HepG2 (cell line): ENCODE measurements around the gene SHLD3. TPM values are rescaled to one million over a fixed set of nuclear protein-coding genes. Genes with fewer than 3 reads are reported as not detected.

ENCODE experiments used
- ATAC-seq: fragments of 200-7000 bp; cut with Tn5 transposase; 3 replicates; pipeline ENCODE4 v1.9.1; 2020; ENCODE audit warnings: mild to moderate bottlenecking, moderate library complexity
- Bru-seq: library from RNA; stranded (reverse); fragments of 400-500 nt; gene quantifications from one replicate; lab custom pipeline; 2021; lab: Mats Ljungman, UMichigan
- BruChase-seq, 2 experiments: library from RNA; stranded (reverse); fragments of 400-500 nt; gene quantifications; one replicate each; lab custom pipeline; 2021; lab: Mats Ljungman, UMichigan
- BruUV-seq: library from RNA; stranded (reverse); fragments of 400-500 nt; replicated peaks from 2 replicates; lab custom pipeline; 2021; lab: Mats Ljungman, UMichigan
- CTCF ChIA-PET: fragments of 300-600 bp; formaldehyde crosslinking; extraction: SDS; loops from one replicate; lab custom pipeline; 2021; ENCODE audit warnings: low total read pairs, inconsistent platforms, low intra/inter-chr PET ratio; lab: Yijun Ruan, JAX
- POLR2A ChIA-PET: fragments of 350-600 bp; sonication (Branson Sonifier 250); formaldehyde crosslinking; loops from one replicate; lab custom pipeline; 2020; ENCODE audit warnings: antibody characterized with exemption, inconsistent platforms; lab: Yijun Ruan, JAX
- DNase-seq: peaks from one replicate; pipeline ENCODE4 v3.0.0-alpha.2; 2015; ENCODE audit warnings: low spot score
- FAIRE-seq: peaks from 3 replicates; lab custom pipeline; 2011; peaks lifted over from hg19 to GRCh38; lab: Jason Lieb, UNC
- H2AFZ ChIP-seq: one replicate; pipeline ENCODE4 v1.6.1; 2011; ENCODE audit warnings: low read length, inconsistent platforms
- H3K27ac ChIP-seq: fragments of 300-600 bp; 3 replicates; pipeline ENCODE4 v1.8.0; 2011; ENCODE audit warnings: mixed run types, mild to moderate bottlenecking, mixed read lengths, low read length, inconsistent platforms; ENCODE audit not compliant: insufficient read depth; ENCODE audit errors: extremely low read length
- H3K27me3 ChIP-seq, 2 experiments: fragments of 200-600 bp in 1 of 2; 2 replicates in 1 of 2; 3 replicates in 1 of 2; pipeline versions ENCODE4 v1.6.0 to v1.8.0; 2011; ENCODE audit warnings: low read length in 2 of 2, mild to moderate bottlenecking in 2 of 2, moderate library complexity in 2 of 2, inconsistent platforms in 1 of 2; ENCODE audit not compliant: insufficient read depth in 2 of 2, control insufficient read depth in 1 of 2
- H3K36me3 ChIP-seq, 2 experiments: fragments of 200-600 bp in 1 of 2; replicated peaks in 1 of 2; 2 replicates in 1 of 2; 3 replicates in 1 of 2; pipeline versions ENCODE4 v1.5.1 to v1.8.0; 2011; ENCODE audit warnings: low read length in 2 of 2, inconsistent platforms in 1 of 2; ENCODE audit not compliant: insufficient read depth in 2 of 2, control insufficient read depth in 1 of 2
- H3K4me1 ChIP-seq: 2 replicates; pipeline ENCODE4 v1.5.1; 2012; ENCODE audit warnings: low read length, inconsistent platforms; ENCODE audit not compliant: insufficient read depth
- H3K4me2 ChIP-seq: 2 replicates; pipeline ENCODE4 v1.6.0; 2011; ENCODE audit warnings: low read depth, low read length, inconsistent platforms
- H3K4me3 ChIP-seq, 3 experiments: fragments of 200-600 bp in 1 of 3; sonication (generic), shearing (Covaris generic) in 1 of 3; replicated peaks in 1 of 3; 2 replicates each; pipeline ENCODE4 v1.5.1; 2011 to 2016; ENCODE audit warnings: low read length in 3 of 3, inconsistent platforms in 2 of 3, low read depth in 2 of 3, mild to moderate bottlenecking in 2 of 3, control low read depth in 1 of 3, mixed read lengths in 1 of 3; ENCODE audit not compliant: insufficient read depth in 1 of 3
- H3K79me2 ChIP-seq: one replicate; pipeline ENCODE4 v1.6.1; 2011; ENCODE audit warnings: low read length, inconsistent platforms; ENCODE audit not compliant: insufficient read depth
- H3K9ac ChIP-seq: 2 replicates; pipeline ENCODE4 v1.6.0; 2011; ENCODE audit warnings: mild to moderate bottlenecking, low read depth, low read length, inconsistent platforms; ENCODE audit not compliant: insufficient read depth
- H3K9me3 ChIP-seq: 2 replicates; pipeline ENCODE4 v1.5.1; 2012; ENCODE audit warnings: mild to moderate bottlenecking, low read length
- H4K20me1 ChIP-seq: 2 replicates; pipeline ENCODE4 v1.6.0; 2011; ENCODE audit warnings: inconsistent platforms, mild to moderate bottlenecking, low read length, moderate library complexity; ENCODE audit not compliant: insufficient read depth
- CREM ChIP-seq, 2 experiments: sonication (generic) in 1 of 2; formaldehyde crosslinking in 1 of 2; IDR thresholded peaks; 2 replicates each; pipeline versions ENCODE4 v1.4.0 to v1.6.1; 2016 to 2020; ENCODE audit warnings: antibody characterized with exemption in 1 of 2, mild to moderate bottlenecking in 1 of 2, missing genetic modification reagents in 1 of 2
- FOXK1 ChIP-seq: sonication (generic); formaldehyde crosslinking; IDR thresholded peaks from 2 replicates; pipeline ENCODE4 v1.4.0; 2020; ENCODE audit warnings: low read depth, missing genetic modification reagents, borderline replicate concordance
- GPN1 ChIP-seq: sonication (generic); formaldehyde crosslinking; IDR thresholded peaks from 2 replicates; pipeline ENCODE4 v1.5.1; 2020; ENCODE audit warnings: missing genetic modification reagents, borderline replicate concordance
- JUNB ChIP-seq: sonication (generic); formaldehyde crosslinking; IDR thresholded peaks from 2 replicates; pipeline ENCODE4 v1.8.0; 2022; ENCODE audit warnings: missing genetic modification reagents, mild to moderate bottlenecking, borderline replicate concordance
- KMT2A ChIP-seq: sonication (generic); formaldehyde crosslinking; IDR thresholded peaks from 2 replicates; pipeline ENCODE4 v1.4.0; 2020; ENCODE audit warnings: missing genetic modification reagents
- MEIS2 ChIP-seq: sonication (generic); formaldehyde crosslinking; IDR thresholded peaks from 2 replicates; pipeline ENCODE4 v1.9.0; 2021; ENCODE audit warnings: mild to moderate bottlenecking, missing genetic modification reagents
- MYNN ChIP-seq: sonication (generic); formaldehyde crosslinking; IDR thresholded peaks from 2 replicates; pipeline ENCODE4 v1.4.0; 2020; ENCODE audit warnings: mild to moderate bottlenecking, low read depth, missing genetic modification reagents
- NR2C2 ChIP-seq: sonication (generic); formaldehyde crosslinking; IDR thresholded peaks from 2 replicates; pipeline ENCODE4 v1.4.0; 2020; ENCODE audit warnings: missing genetic modification reagents, mild to moderate bottlenecking, moderate library complexity, borderline replicate concordance
- SMAD3 ChIP-seq: sonication (generic); formaldehyde crosslinking; IDR thresholded peaks from 2 replicates; pipeline ENCODE4 v1.4.0; 2020; ENCODE audit warnings: missing genetic modification reagents
- YY1 ChIP-seq: IDR thresholded peaks from 2 replicates; pipeline ENCODE4 v1.6.1; 2011; ENCODE audit warnings: low read length, low read depth, moderate library complexity, mild to moderate bottlenecking; ENCODE audit not compliant: insufficient read depth, insufficient replicate concordance
- ZZZ3 ChIP-seq: sonication (generic); formaldehyde crosslinking; IDR thresholded peaks from 2 replicates; pipeline ENCODE4 v1.4.0; 2020; ENCODE audit warnings: missing genetic modification reagents, mild to moderate bottlenecking, borderline replicate concordance
- WGBS: methylation state at CpG from one replicate; pipeline ENCODE4 v1.1.6; 2017; ENCODE audit warnings: low lambda C conversion rate; 5-methylcytosine and 5-hydroxymethylcytosine counted together
- in situ Hi-C: cut with HindIII; loops from 2 replicates; pipeline ENCODE4 v1.10.0; 2017; ENCODE audit warnings: low pct_unique_long_range_greater_than_20kb; ENCODE audit not compliant: extremely low pct_ligation_motif_present
- intact Hi-C: fragments of 100-400 bp; cut with micrococcal nuclease; formaldehyde crosslinking; loops from one replicate; pipeline ENCODE4 v1.10.0; 2022; ENCODE audit not compliant: unreplicated experiment
- long read RNA-seq, 2 experiments: library from RNA in 1 of 2; library from polyadenylated mRNA in 1 of 2; stranded (forward) in 1 of 2; unstranded in 1 of 2; transcript quantifications; one replicate each; pipeline ENCODE4 v2.0.0, GENCODE V29; 2019 to 2022
- polyA minus RNA-seq, 3 experiments: library from RNA; depleted of rRNA, polyadenylated mRNA; stranded (reverse); fragments of >200 nt; gene quantifications; 2 replicates each; pipeline ENCODE4 v1.2.3, GENCODE V29; 2011; ENCODE audit warnings: low replicate concordance in 1 of 3
- polyA plus RNA-seq, 8 experiments: library from polyadenylated mRNA; depleted of rRNA in 3 of 8; stranded (reverse) in 7 of 8; unstranded in 1 of 8; fragments of >200 nt; fragmentation: Illumina TruSeq in 4 of 8; extraction: Trizol in 4 of 8; gene quantifications; 2 replicates each; pipeline versions ENCODE4 v1.2.1 to v1.2.3, GENCODE V29; 2011 to 2016; ENCODE audit warnings: low read depth in 4 of 8, missing spikeins in 1 of 8, mixed read lengths in 1 of 8; ENCODE audit not compliant: insufficient read depth in 1 of 8
- total RNA-seq, 5 experiments: library from RNA; depleted of rRNA; stranded (reverse); fragments of >200 nt; fragmentation: Illumina TruSeq; extraction: Trizol; gene quantifications; 2 replicates each; pipeline ENCODE4 v1.2.3, GENCODE V29; 2016; ENCODE audit warnings: low read depth in 1 of 5
- TF ChIP-seq, protein P1 (sequence below): sonication (generic); formaldehyde crosslinking; IDR thresholded peaks from 2 replicates; pipeline ENCODE4; 2020; ENCODE audit warnings: missing genetic modification reagents, mild to moderate bottlenecking, borderline replicate concordance

Gene SHLD3, protein sequence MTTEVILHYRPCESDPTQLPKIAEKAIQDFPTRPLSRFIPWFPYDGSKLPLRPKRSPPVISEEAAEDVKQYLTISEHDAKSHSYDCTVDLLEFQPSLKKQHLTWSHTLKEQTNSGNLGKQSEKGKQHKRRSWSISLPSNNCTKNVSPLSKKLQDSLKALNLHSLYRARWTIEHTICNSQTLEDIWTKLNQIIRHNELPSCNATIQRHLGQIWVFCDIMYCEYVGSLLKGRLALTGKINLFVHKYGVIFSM
- total RNA-seq (2016; rRNA removed; fragmentation: Illumina TruSeq; extraction: Trizol) (6.8 and 8.1 TPM in 2 replicates), polyA plus RNA-seq (2011; rRNA removed) (3.2 and 3.6 TPM in 2 replicates), polyA minus RNA-seq (2011; rRNA and poly(A)+ RNA removed; ENCODE audit: low replicate concordance) (0.64 and 1.7 TPM in 2 replicates), Bru-seq, nascent RNA (percentile 87 among the genes with signal in this experiment), BruChase-seq, experiment 1, labeled RNA remaining after a 6-hour chase (percentile 82 among the genes with signal in this experiment), BruChase-seq, experiment 2, labeled RNA remaining after a 2-hour chase (percentile 93 among the genes with signal in this experiment)
- total RNA-seq (2016; cell fraction: cytosol; rRNA removed; fragmentation: Illumina TruSeq; extraction: Trizol; ENCODE audit: low read depth), result 3.5 and 4.5 TPM in 2 replicates
- total RNA-seq (2016; cell fraction: insoluble cytoplasmic fraction; rRNA removed; fragmentation: Illumina TruSeq; extraction: Trizol), result 6.7 and 8.1 TPM in 2 replicates
- total RNA-seq (2016; cell fraction: membrane; rRNA removed; fragmentation: Illumina TruSeq; extraction: Trizol), result 6.9 and 7.8 TPM in 2 replicates
- 5.2 and 9.5 TPM in 2 replicates for total RNA-seq (2016; cell fraction: nucleus; rRNA removed; fragmentation: Illumina TruSeq; extraction: Trizol)
- polyA plus RNA-seq (2011; cell fraction: cytosol; rRNA removed), result 1.5 and 2.1 TPM in 2 replicates
- polyA plus RNA-seq (2011; cell fraction: nucleus; rRNA removed), result 1.7 and 1.8 TPM in 2 replicates
- 2.3 and 3.6 TPM in 2 replicates for polyA plus RNA-seq (2012)
- 1.00 and 1.0 TPM in 2 replicates for polyA plus RNA-seq (2016; cell fraction: cytosol; fragmentation: Illumina TruSeq; extraction: Trizol; ENCODE audit: low read depth)
- polyA plus RNA-seq (2016; cell fraction: insoluble cytoplasmic fraction; fragmentation: Illumina TruSeq; extraction: Trizol; ENCODE audit: low read depth), result 7.0 and 7.5 TPM in 2 replicates
- polyA plus RNA-seq (2016; cell fraction: membrane; fragmentation: Illumina TruSeq; extraction: Trizol; ENCODE audit: low read depth), result 2.5 and 3.4 TPM in 2 replicates
- 8.1 and 8.4 TPM in 2 replicates for polyA plus RNA-seq (2016; cell fraction: nucleus; fragmentation: Illumina TruSeq; extraction: Trizol; ENCODE audit: insufficient read depth, low read depth)
- 1.1 and 2.0 TPM in 2 replicates for polyA minus RNA-seq (2011; cell fraction: cytosol; rRNA and poly(A)+ RNA removed)
- polyA minus RNA-seq (2011; cell fraction: nucleus; rRNA and poly(A)+ RNA removed), result 6.1 and 6.3 TPM in 2 replicates
- long read RNA-seq, experiment 1, partial matches to known transcripts, result 0 of 2 reads
- long read RNA-seq, experiment 1, other reads (novel, unspliced or antisense), result 0 of 2 reads
- long read RNA-seq, experiment 2, partial matches to known transcripts, result 0 of 6 reads
- long read RNA-seq, experiment 2, other reads (novel, unspliced or antisense), result 3 of 6 reads

DNA sequence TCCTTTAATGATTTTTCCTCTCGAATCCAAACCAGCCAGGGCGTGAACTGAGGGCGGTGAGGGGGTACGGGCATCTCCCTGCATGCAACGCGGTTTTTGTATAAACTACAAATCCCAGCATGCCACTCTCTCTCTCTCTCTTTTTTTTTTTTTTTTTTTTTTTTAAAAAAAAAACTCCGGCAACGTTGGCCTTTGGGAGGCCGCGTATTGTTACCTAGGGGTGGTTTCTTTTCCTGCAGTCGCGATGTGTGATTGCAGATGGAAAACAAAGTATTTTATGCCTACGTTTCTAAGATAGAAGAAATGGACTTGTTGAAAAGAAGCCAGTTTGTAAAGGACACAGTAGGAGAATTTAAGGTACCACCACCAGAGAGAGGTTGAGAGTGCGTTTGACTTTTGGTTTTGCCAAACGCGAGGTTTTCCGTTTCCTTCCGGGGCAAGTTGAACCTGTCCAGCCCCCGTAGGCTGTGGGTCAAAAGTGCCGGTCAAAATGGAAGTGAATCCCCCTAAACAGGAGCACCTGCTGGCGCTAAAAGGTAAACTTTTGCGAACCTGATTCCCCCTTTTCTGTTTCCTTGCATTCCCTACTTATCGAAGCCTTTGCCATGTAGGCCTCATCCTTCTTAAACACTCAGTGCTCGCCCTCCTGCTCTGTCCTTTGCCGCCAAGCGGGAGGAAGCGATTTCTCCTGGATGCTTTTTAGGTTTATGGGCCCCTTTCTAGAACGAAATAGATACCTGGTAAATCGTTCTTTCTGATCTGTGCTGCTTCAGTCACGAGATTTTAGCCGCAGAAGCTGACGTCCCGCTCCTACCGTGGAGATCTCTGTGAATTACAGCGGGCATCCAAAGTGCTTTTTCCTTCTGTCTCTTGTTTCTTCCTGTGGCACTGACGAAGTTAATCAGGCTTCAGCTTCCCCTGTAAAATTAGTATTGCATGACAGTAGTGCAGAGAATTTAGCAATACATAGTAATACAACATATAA lies at the start of gene SHLD3, which contains the start of gene TRAPPC13:
TSS of gene SHLD3 (plus strand) at position 457 of the 985 bp plus-strand sequence. CDS start 4,561 bp downstream, outside the sequence.
TSS of gene TRAPPC13 (plus strand) at position 457 of the 985 bp plus-strand sequence. CDS start at position 491, 34 bp downstream.
- peak within 1 kb of the TSS; percentile 83 for H3K4me2 ChIP-seq
- peaks cover 2 to 8% of the 10 kb centered on the region in 2 experiments; a peak in 3 of 5 replicates for H3K36me3 ChIP-seq
- ATAC-seq (peak; percentile 84), FAIRE-seq (peak; percentile 50), DNase-seq (peak; percentile 88)
- ChIA-PET POLR2A (interaction anchor here (1.3 to 1.8 kb wide), 3 partner anchors 35 to 62 kb away, joined by 3 to 11 read pairs (median 5); partner anchors contain the start of genes CENPK and PPWD1), CTCF (no interaction called here)
- BruUV-seq, result TSS peak; percentile 81
- peaks cover 28% of the 10 kb centered on the region for H3K4me1 ChIP-seq
- intact Hi-C loops, result loop anchor here (5.0 to 10.0 kb wide), 2 partner anchors 63 to 300 kb away; partner anchors contain the start of genes CENPK, ERBIN and PPWD1
- peaks cover 0 to 4% of the 10 kb centered on the region in 2 experiments; a peak in 2 of 5 replicates for H3K27me3 ChIP-seq
- H3K9ac ChIP-seq, result peak within 1 kb of the TSS; percentile 93
- H3K27ac ChIP-seq, result peak within 1 kb of the TSS; percentile 95
- WGBS, result under 1% methylated on average over 36 of the region's 36 CpGs
- in situ Hi-C loops, result no loop called here
- no peaks in the 10 kb centered on the region for H4K20me1 ChIP-seq
- H2AFZ ChIP-seq, result peak within 1 kb of the TSS; percentile 95
- H3K79me2 ChIP-seq, result peaks cover 51% of the 10 kb centered on the region
- peak within 1 kb of the TSS; percentile 90 to 98 (median 95) for H3K4me3 ChIP-seq
- H3K9me3 ChIP-seq, result no peaks in the 10 kb centered on the region
- peak; percentile 73; the same call in 1 of the 2 replicates for TF ChIP-seq FOXK1
- peak; percentile 99 for TF ChIP-seq NR2C2 (CRISPR knock-in tag)
- TF ChIP-seq, protein P1, sequence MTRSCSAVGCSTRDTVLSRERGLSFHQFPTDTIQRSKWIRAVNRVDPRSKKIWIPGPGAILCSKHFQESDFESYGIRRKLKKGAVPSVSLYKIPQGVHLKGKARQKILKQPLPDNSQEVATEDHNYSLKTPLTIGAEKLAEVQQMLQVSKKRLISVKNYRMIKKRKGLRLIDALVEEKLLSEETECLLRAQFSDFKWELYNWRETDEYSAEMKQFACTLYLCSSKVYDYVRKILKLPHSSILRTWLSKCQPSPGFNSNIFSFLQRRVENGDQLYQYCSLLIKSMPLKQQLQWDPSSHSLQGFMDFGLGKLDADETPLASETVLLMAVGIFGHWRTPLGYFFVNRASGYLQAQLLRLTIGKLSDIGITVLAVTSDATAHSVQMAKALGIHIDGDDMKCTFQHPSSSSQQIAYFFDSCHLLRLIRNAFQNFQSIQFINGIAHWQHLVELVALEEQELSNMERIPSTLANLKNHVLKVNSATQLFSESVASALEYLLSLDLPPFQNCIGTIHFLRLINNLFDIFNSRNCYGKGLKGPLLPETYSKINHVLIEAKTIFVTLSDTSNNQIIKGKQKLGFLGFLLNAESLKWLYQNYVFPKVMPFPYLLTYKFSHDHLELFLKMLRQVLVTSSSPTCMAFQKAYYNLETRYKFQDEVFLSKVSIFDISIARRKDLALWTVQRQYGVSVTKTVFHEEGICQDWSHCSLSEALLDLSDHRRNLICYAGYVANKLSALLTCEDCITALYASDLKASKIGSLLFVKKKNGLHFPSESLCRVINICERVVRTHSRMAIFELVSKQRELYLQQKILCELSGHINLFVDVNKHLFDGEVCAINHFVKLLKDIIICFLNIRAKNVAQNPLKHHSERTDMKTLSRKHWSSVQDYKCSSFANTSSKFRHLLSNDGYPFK (CRISPR knock-in tag), result 0 out of 2 replicates have a peak, but pooled peaks have one; percentile 39
- TF ChIP-seq ZZZ3 (CRISPR knock-in tag), result 0 out of 2 replicates have a peak, but pooled peaks have one; percentile 37
- TF ChIP-seq SMAD3 (CRISPR knock-in tag), result peak; percentile 50; the same call in 1 of the 2 replicates
- peak; percentile 82 for TF ChIP-seq YY1
- TF ChIP-seq MEIS2 (CRISPR knock-in tag), result 0 out of 2 replicates have a peak, but pooled peaks have one; percentile 33
- TF ChIP-seq JUNB, result no peak
- peak; percentile 89 for TF ChIP-seq CREM (IDR thresholded peaks at IDR 0.05)
- no peak for TF ChIP-seq CREM (CRISPR knock-in tag; IDR thresholded peaks at IDR 0.05)
- TF ChIP-seq MYNN, result no peak
- TF ChIP-seq KMT2A, result peak; percentile 86
- no peak for TF ChIP-seq GPN1 (CRISPR knock-in tag)
